ENCODE results near the gene HELZ. TPM values are rescaled to one million over a fixed set of nuclear protein-coding genes. Genes with fewer than 3 reads are reported as not detected.

HELZ gene
- total RNA-seq, 1 donor from 2014 or later, result 14.8 TPM

DNA sequence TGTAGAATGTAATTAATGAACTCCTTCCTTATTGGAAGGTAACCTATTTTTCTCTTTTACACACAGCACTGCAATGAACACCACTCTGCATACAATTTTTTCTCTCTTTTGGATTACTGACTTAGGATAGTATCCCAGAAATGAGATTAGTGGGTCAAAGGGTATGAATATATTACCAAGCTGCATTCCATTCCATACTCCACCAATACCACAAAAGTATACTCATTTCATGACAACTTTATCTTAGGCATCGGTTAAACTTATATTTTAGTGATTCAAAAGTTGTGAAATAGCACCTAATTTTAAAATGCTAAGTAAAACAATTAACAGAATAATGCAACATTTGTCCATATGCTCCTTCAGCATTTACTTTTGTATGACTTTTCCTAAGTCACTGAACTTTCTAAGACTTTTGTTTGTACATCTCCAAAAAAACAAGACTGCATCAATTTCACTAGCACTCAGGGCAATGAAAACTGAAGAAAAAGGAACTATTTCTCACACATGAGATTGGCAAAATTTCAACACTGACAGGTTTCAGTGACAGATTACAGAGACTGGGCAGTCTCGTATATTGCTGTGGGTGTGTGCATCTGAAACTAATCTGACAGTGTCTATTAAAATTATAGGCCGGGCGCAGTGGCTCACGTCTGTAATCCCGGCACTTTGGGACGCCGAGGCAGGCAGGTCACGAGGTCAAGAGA is 32.1 kb downstream of the HELZ start:
- Histone ChIP-seq H3K36me3 (ENCODE audit: control insufficient read depth, insufficient read depth, low read length) (peaks cover 2% of the 10 kb centered on the region), H3K27me3 (ENCODE audit: control insufficient read depth, insufficient read depth, low read length) (no peaks in the 10 kb centered on the region), H3K4me3 (ENCODE audit: low read depth, low read length) (no peak overlapping the region)
- TF ChIP-seq CTCF (IDR thresholded peaks at IDR 0.05; ENCODE audit: insufficient read depth, low read length, poor library complexity, severe bottlenecking), result no peak
- DNase-seq (ENCODE audit: low read depth), result no peak

- Histone ChIP-seq H3K4me3 (ENCODE audit: low read depth, low read length) (no peak overlapping the region), H3K27me3 (ENCODE audit: control insufficient read depth, insufficient read depth, low read length) (no peaks in the 10 kb centered on the region), H3K36me3 (ENCODE audit: control insufficient read depth, insufficient read depth, low read length) (no peaks in the 10 kb centered on the region)
- no peak for DNase-seq (ENCODE audit: low read depth)
- no peak for TF ChIP-seq CTCF (IDR thresholded peaks at IDR 0.05; ENCODE audit: insufficient read depth, low read length, poor library complexity, severe bottlenecking)
These were observed 32.8 kb downstream of the HELZ start for GRCh38 chr17:67212231-67212630.

DNA sequence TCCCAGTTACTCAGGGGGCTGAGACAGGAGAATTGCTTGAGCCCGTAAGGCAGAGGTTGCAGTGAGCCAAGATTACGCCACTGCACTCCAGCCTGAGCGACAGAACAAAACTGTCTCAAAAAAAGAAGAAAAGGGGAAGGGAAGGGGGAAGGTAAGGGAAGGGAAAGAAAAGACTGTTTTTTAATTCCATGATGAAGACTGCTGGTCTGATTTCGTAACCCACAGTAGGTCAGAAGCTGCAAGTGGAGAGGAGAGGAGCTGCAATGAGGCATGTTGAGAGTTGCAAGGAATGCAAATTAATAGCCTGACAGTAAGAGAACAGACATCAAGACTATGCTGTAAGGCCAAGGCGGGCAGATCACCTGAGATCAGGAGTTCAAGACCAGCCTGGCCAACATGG is 33.3 kb downstream of the HELZ start:
- no peak for TF ChIP-seq CTCF (IDR thresholded peaks at IDR 0.05; ENCODE audit: insufficient read depth, low read length, poor library complexity, severe bottlenecking)
- Histone ChIP-seq H3K4me3 (ENCODE audit: low read depth, low read length) (no peak overlapping the region), H3K36me3 (ENCODE audit: control insufficient read depth, insufficient read depth, low read length) (no peaks in the 10 kb centered on the region), H3K27me3 (ENCODE audit: control insufficient read depth, insufficient read depth, low read length) (no peaks in the 10 kb centered on the region)
- DNase-seq (ENCODE audit: low read depth), result no peak

GRCh38 chr17:67210915-67211314 is 34.1 kb downstream of the HELZ start:
- no peaks in the 10 kb centered on the region for H3K36me3 ChIP-seq (ENCODE audit: control insufficient read depth, insufficient read depth, low read length)
- TF ChIP-seq CTCF (IDR thresholded peaks at IDR 0.05; ENCODE audit: insufficient read depth, low read length, poor library complexity, severe bottlenecking), result no peak
- no peak for DNase-seq (ENCODE audit: low read depth)
- no peak overlapping the region for H3K4me3 ChIP-seq (ENCODE audit: low read depth, low read length)
- no peaks in the 10 kb centered on the region for H3K27me3 ChIP-seq (ENCODE audit: control insufficient read depth, insufficient read depth, low read length)

DNA sequence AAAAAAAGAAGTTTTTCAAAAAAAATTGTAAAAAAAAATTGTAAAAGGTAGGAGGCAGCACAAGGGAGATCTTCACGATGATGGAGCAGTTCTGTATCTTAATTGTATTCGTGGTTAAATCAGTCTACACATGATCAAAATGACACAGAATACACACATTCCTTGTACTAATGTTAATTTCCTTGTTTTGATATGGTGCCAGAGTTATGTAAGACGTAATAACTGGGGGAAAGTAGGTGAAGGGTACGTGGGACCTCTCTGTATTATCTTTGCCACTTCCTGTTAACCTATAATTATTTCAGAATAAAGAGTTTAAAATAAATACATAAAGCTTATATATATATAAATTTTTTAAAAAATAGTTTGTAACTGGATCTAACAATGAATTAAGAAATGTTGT is 36.8 kb downstream of the HELZ start:
- Histone ChIP-seq H3K27me3 (ENCODE audit: control insufficient read depth, insufficient read depth, low read length) (no peaks in the 10 kb centered on the region), H3K36me3 (ENCODE audit: control insufficient read depth, insufficient read depth, low read length) (no peaks in the 10 kb centered on the region), H3K4me3 (ENCODE audit: low read depth, low read length) (no peak overlapping the region)
- no peak for TF ChIP-seq CTCF (IDR thresholded peaks at IDR 0.05; ENCODE audit: insufficient read depth, low read length, poor library complexity, severe bottlenecking)
- DNase-seq (ENCODE audit: low read depth), result no peak

GRCh38 chr17:67203818-67204217 is 41.2 kb downstream of the HELZ start:
- no peak for TF ChIP-seq CTCF (IDR thresholded peaks at IDR 0.05; ENCODE audit: insufficient read depth, low read length, poor library complexity, severe bottlenecking)
- DNase-seq (ENCODE audit: low read depth), result no peak
- H3K4me3 ChIP-seq (ENCODE audit: low read depth, low read length), result no peak overlapping the region
- no peaks in the 10 kb centered on the region for H3K36me3 ChIP-seq (ENCODE audit: control insufficient read depth, insufficient read depth, low read length)
- H3K27me3 ChIP-seq (ENCODE audit: control insufficient read depth, insufficient read depth, low read length), result no peaks in the 10 kb centered on the region
